HuH-7.5 (cell line): ENCODE data around the gene ADAM33.

ENCODE experiments used
- DNase-seq: peaks from one replicate; pipeline ENCODE4 v3.0.0; 2011; ENCODE audit warnings: low spot score

ADAM33 gene

DNA sequence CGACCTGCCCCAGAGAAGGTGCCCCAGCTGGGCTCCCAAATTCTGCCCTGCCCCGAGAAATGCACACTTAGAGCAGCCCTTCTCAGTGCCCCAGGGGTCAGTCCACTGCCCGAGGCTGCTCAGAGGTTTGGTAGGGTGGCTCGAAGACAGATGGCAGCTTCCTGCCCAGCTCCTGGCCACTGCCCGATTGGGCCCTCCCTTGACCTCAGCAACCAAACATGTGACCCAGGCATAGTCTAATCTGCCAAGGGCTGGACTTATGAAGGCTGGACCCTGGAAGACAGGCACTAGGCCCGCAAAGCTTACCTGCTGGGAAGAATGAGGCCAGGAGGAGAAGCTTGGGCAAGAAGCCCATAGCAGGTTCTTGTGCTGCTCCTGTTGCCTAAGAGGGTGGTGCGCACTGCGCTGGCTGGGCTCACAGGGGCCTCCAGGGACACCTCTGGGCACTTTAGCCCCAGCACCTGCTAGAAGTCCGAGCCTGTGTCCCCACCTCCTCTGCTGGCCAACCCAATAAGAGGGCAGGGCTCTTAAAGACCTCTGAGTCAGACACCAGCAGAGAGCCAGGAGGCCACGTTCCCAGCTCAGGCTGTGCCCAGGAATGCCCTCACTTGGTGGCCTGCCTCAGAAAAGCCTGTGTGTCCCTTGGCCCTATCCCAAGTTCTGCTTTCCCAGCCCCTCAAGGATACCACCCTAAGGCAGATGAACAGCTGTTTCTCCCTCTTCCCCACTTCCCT, 25.1 kb upstream of the ADAM33 start:
- DNase-seq, result no peak

DNA sequence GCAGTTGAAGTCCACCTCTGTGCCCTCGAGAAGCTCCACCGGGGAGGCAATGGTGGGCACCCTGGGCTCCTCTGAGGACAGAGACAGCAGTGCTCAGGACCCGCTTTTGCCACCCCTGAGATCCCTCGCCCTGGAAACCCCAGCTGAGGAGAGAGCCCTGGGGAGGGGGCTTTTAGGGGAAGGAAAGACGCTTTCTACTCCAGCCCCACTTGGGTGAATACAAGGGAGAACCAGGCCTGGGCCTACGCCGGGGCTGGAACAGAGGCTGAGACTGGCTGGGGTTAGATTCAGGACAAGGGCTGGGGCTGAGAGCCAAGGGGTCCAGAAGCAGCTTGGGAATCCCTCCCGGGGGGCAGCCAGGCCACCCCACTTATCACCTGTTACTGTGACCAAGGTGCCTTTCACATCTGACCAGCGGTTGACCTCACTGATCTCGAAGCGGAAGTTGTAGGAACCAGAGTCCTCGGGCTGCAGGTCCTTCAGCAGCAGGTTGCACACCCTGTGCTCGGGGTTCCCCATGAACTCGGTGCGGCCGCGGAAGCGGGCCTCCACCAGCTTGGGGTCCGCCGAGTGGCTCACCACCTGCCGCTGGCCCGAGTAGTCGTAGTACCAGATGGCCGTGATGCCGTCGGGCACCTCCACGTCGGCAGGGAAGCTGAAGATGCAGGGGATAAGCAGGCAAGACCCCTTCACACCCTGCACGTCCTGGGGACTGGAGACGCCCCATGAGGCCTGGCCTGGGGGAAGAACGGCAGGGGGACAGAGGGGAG, 24.3 kb upstream of the ADAM33 start:
- no peak for DNase-seq

DNA sequence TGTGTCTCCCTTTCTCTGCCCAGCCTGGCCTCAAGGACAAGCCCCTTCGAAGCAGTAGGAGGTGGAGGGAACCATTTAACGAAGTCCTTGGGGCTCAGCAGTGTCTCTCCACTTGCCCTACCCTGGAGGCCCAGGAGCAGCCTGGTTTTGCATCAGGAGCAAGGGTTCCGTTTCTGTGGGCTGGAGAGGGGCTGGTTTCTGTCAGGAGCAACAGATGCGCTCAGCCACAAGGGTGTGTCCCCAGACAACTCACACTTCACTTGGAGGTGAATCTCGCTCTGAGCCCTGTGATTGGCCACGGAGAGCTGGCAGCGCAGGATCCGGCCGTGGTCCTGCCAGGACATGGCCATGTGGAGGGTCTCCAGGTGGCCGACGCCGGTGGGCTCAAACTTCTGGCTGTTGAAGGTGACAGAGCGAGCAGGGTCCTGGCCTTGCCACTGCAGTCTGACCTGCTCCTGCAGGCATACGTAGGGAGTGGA, 23.7 kb upstream of the ADAM33 start:
- no peak for DNase-seq

DNA sequence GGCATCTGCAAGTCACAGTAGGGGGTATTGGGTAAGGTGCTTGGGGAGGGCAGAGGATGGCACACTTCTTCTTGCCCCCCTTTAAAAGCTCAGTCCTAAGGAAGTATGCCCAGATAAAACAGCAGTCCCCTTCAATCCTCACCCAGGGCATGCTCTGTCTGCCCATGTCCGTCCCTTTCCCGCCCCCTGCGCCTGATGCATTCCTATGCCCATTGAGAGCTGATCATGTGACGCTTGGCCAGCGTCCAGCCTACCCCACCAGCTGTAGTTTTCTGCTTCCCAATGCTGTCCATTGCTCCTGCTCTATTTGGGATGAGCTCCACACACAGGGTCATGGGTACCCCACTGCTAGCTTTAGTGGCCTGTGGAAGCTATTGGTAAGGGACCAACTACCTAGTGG, 22.3 kb upstream of the ADAM33 start:
- DNase-seq, result no peak

DNA sequence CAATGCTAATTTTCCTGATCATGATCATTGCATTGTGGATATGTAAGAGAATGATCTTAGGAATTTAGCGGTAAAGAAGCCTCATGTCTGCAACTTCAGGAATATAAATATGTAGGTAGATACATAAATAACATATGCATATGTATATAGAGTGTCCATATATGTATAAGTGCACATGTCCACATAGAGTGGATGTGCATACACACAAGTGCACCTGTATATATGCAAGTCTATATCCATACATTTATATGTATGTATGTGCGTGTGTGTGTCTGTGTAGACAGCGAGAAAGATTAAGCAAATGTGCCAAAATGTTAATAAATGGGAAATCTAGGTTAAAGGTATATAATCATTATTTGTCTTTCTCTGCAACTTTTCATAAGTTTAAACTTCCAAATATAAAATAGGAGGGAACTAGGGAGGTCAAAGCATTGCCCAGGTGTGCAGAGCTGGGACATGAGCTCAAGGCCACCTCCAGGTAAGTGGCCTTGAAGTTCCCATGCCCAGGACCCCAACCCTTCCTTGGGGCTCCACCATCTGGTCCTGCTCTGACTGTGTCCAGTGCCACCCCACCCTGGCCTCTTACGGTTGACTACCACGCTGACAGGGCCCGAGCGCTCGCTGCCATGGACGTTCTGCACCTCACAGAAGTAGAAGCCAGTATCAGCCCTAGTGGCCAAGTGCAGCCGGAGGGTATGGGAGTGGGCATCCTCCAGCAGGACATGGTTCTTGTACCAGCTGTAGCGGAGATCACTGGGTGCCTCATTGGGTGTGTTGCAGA, 21.0 kb upstream of the ADAM33 start:
- no peak for DNase-seq

DNA sequence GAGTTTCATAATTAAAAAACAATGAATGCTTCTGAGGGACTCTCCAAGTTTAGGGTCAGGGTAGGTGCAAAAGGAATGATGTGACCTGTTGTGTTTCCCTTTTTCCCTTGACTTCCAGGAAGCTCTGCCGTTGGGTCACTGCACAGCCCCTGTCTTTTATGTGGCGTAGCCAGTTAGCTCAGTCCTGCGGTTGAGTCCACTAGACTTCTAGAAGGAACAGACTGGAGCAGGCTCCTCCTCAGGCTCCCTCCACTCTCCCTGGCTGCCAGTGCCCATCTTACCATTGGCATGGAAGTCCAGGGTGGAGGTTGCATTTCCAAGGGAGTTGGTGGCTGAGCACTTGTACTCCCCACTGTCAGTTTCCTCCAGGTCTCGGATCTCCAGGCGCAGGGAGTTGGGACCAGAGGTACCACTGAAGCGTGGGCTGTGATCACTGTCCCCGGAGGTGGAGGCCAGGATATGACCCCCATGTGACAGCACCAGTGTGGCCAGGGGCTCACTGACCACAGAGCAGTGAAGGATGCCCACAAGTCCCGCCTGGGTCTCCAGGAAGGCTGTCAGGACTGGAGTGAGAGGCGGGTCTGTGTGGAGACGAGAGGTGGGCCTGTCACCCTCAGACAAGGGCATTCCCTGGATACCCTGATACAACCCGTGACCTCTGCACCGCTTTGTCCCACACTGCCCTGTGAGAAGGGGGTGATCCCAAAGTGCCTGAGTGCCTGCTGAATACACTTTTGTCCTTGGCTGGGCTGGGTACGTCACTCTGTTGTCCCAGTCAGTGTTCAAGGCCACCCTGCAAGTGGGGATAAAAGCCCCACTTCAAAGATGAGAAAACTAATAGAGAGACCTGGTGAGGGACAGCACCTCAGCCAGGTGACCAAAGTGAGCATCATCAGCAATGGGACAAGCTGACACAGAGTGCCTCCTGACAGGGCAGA, 19.5 kb upstream of the ADAM33 start:
- DNase-seq, result no peak

DNA sequence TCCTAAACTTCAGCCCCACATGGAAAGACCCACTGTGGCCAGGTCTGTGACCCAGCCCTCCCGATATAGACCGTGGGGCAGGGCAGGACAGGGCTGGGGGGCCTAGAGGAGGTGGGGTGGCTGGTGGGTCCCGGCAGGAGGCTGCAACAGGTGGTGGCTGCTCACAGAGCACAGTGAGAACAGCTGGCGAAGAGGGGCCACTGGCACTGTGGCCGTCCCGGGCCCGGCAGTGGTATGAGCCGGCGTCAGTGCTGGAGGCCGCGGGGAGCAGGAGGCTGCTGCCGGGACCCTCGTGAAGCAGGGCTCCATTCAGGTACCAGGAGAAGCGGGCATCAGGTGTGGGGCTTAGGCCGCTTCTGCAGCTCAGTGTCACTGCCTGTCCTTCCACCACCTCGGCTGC, 17.2 kb upstream of the ADAM33 start:
- DNase-seq, result no peak

DNA sequence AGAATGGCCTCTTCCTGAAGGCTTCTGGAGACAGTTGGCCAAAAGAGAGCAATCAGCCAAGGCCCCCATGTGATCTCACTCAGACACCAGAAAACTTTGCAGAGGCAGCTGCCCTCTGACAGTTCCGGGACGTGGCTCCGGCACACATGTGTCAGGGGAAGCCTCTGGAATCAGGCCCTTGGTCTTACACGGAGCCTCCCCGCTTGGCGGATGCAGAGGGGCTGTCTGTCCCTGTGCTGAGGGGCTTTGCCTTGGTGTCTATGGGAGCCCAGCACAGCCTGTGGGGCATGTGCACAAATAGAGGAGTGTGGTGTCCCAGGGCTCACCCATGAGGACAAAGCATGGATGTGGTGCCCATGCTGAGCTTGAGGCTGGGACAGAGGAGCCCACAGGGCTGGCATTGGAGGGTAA, 16.8 kb upstream of the ADAM33 start:
- DNase-seq, result no peak

DNA sequence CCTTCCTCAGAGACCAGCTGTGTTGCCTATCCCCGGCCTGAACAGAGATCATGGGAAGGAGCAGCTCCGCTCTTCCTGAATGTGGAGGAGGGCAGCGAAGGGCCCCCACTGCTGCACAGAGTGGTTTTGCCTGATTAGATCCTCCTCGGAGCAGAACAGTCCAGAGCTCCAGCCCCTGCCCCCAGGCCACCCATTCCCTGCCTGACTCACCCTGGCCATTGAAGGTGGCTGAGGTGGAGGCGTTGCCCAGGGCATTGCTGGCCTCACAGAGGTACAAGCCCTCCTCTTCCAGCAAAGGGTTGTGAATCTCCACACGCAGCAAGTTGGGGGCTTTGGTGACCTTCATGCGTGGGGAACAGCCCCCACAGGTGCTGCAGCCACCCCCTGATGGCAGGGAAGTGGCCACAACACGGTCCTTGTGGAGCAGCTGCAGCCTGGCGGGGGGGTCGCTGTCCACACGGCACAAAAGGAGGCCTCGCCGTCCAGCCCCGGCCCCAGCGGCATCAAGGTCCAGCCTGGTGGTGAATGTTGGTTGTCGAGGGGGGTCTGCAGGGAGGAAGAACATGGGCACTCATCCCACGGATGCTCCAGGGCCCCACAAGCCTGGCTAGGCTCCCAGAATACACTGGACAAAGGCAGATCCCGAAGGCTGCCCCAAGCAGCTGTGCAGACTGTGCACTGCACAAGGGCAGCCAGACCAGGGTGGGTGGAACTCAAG, 15.9 kb upstream of the ADAM33 start:
- DNase-seq, result no peak

DNA sequence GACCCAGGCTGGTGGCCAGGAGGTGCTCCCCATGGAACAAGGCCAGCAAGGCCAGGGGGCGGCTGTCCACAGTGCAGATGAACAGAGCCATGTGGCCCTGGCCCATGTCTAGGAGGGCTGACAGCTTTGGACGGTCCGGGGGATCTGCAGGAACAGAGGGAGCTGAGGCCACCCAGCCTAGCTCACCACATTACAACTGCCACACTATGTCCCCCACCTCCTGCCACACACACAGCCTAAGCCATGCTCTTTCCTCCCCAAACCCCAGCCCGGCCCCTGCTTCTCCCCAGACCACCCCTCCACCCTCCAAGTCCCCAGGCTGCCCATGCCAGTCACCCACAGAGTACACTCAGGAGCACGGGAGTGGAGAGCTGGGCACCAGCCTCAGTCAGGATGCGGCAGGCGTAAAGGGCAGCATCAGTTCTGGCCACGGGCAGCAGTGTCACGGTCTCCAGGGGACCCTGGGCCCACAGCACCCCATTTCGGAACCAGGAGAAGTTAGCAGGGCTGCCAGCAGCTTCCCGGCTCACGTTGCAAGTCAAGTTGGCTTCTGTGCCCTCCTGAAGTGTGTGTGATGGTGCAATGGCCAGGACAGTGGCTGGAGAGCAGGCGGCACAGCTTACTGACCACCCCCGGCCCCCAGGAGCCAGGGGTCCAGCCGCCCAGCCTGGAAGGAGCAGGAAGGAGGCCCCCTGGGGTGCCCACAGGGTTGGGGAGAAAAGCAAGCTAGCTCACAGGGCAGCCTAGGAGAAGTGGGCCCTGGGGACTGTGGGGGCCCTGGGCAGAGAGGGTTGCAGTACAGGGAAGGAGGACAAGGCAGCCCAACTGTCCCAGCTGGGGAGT, 15.2 kb upstream of the ADAM33 start:
- no peak for DNase-seq

DNA sequence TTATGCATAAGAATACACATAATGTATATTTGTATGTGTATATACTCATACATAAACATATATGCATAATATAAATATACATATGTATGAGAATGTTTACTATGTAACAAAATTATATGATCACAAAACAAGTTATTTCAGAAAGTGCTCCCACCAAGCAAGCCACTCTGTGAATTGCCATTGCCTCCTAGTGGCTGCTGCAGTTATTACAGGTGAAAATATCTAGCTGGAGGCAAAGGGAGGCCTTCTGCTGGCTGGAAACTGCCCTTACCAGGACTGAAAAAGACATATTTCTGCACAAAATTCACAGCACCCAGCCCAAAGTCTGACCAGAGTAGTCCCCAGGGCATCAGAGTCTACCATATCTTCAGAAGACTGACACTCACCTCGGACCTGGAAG, 14.4 kb upstream of the ADAM33 start:
- no peak for DNase-seq

DNA sequence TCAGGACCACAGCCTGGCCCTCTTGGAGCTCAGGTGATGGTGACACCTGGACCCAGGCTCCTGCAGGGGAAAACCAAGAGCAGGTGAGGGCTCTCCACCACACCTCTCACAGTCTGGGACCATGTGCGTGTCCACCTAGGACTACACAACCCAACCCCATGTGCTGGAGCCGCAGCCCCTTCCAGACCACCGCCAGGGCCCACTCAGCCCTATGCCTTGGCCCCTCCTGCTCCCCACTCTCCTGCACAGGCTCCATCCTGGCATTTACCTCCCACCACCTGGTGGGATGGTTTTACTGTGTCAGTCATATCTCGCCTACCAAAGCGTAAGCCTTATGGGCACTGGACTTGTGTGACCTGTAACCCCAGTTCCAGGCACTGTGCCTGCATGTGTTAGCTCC, 13.1 kb upstream of the ADAM33 start:
- no peak for DNase-seq

DNA sequence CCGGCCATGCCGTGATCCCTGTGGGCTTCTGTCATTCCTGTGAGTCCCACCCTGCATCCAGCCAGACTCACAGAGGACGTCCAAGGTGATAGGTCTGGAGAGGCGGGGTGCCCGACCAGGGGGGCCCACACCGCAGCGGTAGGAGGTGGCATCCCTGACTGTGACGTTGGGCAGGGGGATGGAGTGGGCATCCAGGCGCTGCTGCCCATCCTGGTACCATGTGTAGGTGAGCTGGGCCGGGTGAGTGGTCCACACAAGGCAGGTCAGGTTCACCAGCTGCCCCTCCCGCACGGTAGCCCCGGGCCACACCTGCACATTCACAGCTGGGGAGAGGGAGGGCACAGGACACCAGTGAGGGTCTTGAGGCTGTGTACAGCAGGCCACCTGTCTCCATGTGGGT, 11.6 kb upstream of the ADAM33 start:
- DNase-seq, result no peak

DNA sequence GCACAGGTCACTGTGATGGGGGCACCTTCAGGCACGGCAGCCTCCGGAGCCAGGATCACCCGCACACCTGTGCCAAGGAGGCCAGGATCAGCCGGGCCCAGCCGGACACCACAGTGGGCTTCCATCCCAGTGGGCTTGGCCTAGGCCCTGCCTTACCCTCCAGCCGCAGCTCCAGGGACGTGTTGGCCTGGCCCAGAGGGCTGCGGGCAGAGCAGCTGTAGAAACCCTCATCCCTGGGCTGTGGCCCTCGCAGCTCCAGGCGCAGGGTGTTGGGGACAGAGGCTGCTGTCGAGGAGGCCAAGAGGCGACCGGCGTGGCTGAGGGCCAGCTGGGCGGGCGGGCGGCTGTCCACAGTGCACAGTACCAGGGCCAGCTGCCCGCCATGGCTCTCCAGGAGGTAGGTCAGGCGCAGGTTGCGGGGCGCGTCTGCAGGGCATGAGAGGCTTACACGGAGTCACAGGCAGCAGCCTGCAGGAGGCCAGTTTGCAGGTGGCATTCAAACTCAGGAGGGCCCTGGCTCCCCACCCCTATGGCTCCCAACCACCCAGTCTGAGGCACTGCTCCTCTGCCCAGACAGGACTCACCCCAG, 11.0 kb upstream of the ADAM33 start:
- no peak for DNase-seq

DNA sequence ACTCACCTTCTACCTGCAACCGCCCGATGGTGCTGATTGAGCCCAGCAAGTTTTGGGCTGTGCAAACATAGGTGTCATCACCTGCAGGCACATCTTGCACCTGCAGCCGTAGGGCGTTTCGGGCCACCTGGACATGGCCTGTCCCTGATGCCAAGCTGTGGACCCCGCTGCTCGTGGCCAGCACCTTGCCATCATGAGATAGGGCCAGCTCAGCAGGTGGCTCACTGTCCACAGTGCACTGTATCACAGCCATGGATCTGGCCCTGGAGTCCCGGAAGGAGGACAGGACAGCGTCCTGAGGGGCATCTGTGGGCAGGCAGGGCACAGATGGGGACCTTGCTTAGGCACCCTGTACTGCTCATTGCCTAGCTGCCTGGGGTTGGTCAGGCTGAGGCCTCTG, 10.1 kb upstream of the ADAM33 start:
- DNase-seq, result no peak

DNA sequence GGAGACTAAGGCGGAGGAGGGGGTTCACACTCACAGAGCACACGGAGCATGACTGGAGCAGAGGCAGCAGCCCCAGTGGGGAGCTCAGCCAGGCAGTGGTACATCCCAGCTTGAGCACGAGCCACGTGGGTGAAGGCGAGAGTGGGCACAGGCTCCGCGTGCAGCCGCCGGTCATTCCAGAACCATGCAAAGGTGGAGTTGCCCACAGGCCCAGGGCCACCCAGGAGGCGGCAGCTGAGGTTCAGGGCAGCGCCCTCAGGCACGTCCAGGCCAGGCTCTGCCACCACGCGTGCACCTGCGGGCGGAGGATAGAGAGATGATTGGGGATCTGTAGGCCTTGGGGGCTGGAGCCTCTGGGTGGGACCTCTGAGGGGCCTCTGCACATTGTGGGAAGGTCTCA, 9.5 kb upstream of the ADAM33 start:
- no peak for DNase-seq

DNA sequence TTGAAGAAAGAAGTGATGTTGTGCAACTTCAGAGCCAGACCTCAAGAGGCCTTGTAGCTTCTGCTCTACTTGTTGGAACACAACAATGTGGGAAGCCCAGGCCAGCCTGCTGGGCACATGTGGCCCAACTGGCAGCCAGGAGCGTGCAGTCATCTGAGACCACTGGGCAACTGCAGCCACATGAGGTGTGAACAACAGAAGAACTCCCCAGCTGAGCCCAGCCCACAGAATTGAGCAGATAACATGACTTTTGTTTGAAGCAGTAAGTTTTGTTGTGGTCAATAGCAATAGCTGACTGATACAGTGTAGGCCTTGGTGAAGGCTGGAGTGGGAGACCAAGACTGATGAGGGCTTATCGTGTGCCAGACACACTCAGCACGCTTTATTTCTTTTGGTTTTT, 8.6 kb upstream of the ADAM33 start:
- no peak for DNase-seq

DNA sequence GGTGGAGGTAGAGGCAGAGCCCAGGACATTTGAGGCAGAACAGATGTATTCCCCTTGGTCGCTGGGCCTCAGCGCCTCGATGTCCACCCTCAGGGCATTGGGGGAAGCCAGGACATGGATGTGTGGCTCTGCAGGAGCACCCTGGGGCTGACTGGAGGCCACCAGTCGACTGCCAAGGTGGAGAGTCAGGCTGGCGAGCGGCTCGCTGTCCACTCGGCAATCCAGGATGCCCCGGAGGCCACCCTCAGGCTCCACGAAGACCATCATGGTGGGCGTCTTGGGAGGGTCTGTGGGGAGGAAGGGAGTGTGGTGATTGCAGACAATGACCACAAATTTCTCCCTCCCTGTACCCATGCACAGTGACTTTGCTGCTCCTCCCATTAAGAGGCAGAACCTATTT, 8.2 kb upstream of the ADAM33 start:
- no peak for DNase-seq

DNA sequence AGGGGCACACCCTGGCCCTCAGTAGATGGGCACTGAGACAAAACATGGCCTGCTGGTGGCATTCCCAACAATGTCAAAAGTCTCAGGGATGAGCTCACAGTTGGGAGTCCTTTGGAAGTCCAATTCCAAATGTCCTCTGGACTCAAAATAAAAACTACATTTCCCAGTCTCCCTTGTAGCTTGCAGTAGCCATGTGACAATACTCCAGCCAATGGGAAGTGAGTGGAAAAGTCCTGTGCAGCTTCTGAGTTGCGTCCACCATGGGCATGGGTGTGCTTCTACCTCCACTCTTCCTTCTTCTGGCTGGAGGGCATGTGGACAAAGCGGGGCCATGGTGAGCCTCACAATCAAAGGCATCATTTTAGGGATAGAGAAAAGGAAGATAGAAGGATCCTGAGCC, 5.8 kb upstream of the ADAM33 start:
- DNase-seq, result no peak

DNA sequence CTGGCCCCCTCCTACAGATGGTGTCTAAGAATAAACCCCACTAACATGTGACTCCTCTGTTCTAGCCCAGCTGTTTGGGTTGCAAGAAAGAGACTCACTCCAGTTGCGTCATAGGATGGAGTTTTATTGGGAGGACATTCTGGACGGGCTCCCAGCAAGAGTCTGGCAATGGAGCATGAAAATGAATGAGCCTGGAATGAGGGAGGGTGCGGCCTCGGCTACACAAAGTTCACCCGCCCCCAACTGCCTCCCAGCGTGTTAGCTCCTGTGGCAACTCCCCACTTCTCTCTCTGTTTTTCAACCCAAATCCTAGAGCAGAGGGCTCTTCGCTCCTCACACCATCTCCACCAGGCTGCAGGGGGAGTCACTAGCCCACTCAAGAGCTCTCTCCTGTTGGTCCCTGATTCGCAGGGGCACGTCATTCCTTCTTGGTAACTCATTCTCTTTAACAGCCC, 5.1 kb upstream of the ADAM33 start:
- no peak for DNase-seq
